Activated naive CD4-positive, alpha-beta T cell treated with anti-CD3 and anti-CD28 coated beads, Interleukin-2, amount 50 U/mL, for 72 hours (primary cell): Measurements from ENCODE around the gene RCOR3. TPM values are rescaled to one million over a fixed set of nuclear protein-coding genes. Genes with fewer than 3 reads are reported as not detected.
"Not testable (repeated sequence)": the region's sequence is repeated elsewhere in the genome, so short reads cannot be mapped to it uniquely, and the experiment has no call there.

Source experiments
- ATAC-seq, 2 donors: fragments of 150-1000 bp; cut with Tn5 transposase; 2 replicates each; pipeline ENCODE4 v1.10.0; 2021; ENCODE audit warnings: mild to moderate bottlenecking in 2 of 2, moderate library complexity in 2 of 2
- DNase-seq, 2 donors: peaks; one replicate each; pipeline ENCODE4 v3.0.0; 2021 to 2022; ENCODE audit warnings: low spot score in 2 of 2
- H3K27ac Mint-ChIP-seq, 2 donors: one replicate each; pipeline ENCODE4 v1.8.0; 2022; ENCODE audit warnings: mild to moderate bottlenecking in 2 of 2, mixed read lengths in 2 of 2
- H3K36me3 Mint-ChIP-seq, 2 donors: one replicate each; pipeline ENCODE4 v1.8.0; 2022; ENCODE audit warnings: mixed read lengths in 2 of 2
- H3K9me3 Mint-ChIP-seq, 2 donors: one replicate each; pipeline ENCODE4 v1.8.0; 2022; ENCODE audit warnings: mixed read lengths in 2 of 2
- total RNA-seq, 2 donors: library from RNA; stranded (reverse); gene quantifications; one replicate each; pipeline ENCODE4 v1.2.3, GENCODE V29; 2022

Gene RCOR3
- total RNA-seq, 2 donors from 2014 or later, result 42.9 to 62.1 TPM

DNA sequence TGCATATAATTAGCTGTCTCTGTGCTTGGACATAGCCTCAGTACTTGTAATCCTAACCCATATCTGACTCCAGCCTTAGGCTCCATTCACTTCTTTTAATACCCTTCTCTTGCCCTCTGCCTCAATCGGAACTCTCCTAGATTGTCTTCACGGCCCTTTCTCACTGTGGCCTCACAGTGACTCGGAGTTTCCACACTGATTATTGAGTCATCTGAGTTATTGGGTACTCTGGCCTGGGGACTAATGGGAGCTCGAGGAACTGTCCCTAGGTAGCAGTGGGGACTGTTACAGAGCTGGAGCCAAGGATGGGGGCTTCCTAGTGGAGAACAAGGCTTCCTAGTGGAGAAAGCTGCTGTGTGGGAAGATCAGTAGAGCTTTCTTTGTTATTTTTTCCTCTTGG, 84.4 kb downstream of the RCOR3 start:
- Mint-ChIP-seq H3K9me3 (no peaks in the 10 kb centered on the region), H3K27ac (peak overlapping the region in 1 of 2 donors; percentile 15), H3K36me3 (no peaks in the 10 kb centered on the region)
- DNase-seq, result no peak
- peak in 1 of 2 donors; percentile 34 for ATAC-seq

DNA sequence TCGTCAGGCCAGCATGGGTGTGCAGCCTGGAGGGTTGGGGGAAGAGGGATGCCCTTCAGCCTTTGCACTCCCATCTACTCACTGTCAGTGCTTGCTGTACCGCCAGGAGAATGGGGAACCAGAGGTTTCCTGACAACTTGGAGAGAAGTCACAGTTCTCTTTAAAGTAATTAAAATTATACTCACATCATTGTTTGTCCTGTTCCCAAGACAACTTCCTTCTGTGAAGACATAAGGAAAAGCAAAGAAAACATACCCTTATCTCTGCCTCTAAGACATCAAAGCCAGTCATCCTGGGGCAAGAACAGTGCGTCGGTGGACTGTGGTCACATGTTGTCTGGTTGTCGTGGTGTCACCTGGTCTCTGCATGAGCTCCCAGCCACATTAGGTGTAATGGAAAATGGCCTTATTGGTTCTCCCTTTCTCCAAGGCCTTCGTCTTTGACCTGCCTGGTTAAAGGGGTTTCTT, 85.0 kb downstream of the RCOR3 start:
- no peaks in the 10 kb centered on the region for H3K9me3 Mint-ChIP-seq
- ATAC-seq (no peak), DNase-seq (no peak)
- H3K36me3 Mint-ChIP-seq, result peaks cover 0 to 3% of the 10 kb centered on the region in 2 donors
- peak overlapping the region in 1 of 2 donors; percentile 15 for H3K27ac Mint-ChIP-seq

DNA sequence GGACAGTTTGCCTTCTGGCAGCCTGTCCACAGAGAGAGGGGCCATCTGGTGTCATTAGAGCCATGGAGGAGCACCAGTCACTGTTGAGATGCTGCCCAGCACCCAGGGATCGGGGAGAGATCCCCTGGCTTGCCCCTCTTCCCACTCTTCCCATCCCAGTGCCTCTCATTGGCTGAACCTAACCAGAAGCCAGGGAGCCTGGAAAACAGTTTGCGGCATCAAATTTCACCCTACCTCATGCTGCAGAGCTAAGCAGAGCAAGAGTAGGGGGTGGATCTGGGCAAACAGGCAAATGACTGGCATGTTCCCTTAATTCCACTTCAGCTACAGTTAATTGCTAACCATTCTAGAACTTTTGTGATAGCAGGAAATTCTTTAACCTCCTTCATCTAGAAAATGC, 86.6 kb downstream of the RCOR3 start:
- H3K36me3 Mint-ChIP-seq, result peaks cover 0 to 17% of the 10 kb centered on the region in 2 donors
- H3K9me3 Mint-ChIP-seq, result no peaks in the 10 kb centered on the region
- H3K27ac Mint-ChIP-seq, result no peak overlapping the region
- ATAC-seq, result no peak
- DNase-seq, result no peak

DNA sequence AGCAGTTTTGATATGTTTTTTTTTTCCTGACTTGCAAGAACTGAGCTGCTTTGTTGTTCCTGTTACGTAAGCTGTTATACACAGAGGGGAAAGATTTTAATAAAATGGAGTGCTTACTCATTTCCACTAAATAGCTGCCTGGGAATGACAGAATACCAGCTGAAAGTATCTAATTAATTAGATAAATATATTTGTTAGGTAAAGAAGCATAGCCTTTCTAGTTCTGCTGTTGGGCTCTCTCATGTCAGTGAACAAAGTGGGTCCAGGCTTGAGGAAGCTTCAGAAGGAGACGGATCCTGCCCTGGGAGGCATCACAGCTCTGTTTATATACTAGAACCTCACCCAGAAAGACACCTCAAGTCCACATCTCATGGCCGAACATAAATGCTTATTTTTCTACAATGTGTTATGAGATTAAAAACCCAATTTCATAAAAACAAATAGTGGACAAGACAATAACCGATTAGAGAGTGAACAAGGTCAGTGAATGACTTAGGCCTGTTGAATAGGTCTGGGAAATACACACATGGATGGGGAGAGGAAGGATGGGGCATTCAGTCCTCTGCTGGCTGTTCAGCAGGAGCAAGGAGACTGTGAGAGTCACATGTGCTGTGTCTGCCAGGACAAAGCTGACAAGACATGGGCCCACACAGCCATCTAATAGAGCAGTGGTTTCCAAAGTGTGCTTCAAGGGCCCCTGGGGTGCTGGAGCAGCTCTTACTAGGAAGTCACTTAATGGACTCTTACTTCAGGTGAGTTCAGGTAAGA, 88.1 kb downstream of the RCOR3 start:
- H3K36me3 Mint-ChIP-seq, result peaks cover 0 to 30% of the 10 kb centered on the region in 2 donors
- ATAC-seq (no peak), DNase-seq (no peak)
- H3K27ac Mint-ChIP-seq, result peak overlapping the region in 1 of 2 donors; percentile 62
- peaks cover 8 to 12% of the 10 kb centered on the region in 2 donors for H3K9me3 Mint-ChIP-seq

DNA sequence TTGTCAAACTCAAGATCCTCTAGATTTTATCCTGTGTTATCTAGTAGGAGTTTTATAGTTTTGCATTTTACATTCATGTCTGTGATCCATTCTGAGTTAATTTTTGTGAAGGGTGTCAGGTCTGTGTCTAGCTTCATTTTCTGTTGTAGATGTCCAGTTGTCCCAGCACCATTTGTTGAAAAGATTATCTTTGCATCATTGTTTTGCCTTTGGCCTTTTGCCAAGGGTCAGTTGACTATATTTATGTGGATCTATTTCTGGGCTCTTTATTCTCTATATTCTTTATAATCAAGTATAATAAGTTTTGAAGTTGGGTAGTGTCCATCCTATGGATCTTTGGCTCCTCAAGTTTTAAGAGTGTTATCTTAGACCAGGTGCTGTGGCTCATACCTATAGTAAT, 89.4 kb downstream of the RCOR3 start:
- Mint-ChIP-seq H3K36me3 (peaks cover 0 to 39% of the 10 kb centered on the region in 2 donors), H3K27ac (peak overlapping the region in 1 of 2 donors; percentile 30), H3K9me3 (peaks cover 8 to 12% of the 10 kb centered on the region in 2 donors)
- no peak for ATAC-seq
- DNase-seq, result no peak

DNA sequence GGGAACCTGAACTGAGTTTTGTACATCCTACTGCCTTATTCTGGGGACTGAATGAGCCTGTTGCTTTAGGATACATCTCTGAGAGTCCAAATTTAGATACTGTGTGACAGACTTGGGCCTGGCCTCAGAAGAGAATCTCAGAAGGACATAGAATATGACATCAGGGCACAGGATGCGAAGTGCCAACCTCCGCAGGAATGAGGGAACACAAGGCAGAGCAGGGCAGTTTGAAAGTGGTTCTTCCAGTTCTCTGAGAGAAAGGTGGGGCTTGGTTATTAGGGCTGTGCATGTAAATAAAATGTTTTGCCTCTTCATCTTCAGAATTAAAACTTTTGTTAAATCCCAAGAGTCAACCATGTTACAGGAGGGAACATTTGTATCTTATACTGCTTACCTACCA, 90.6 kb downstream of the RCOR3 start:
- no peak for ATAC-seq
- peak overlapping the region in 1 of 2 donors; percentile 35 for H3K27ac Mint-ChIP-seq

DNA sequence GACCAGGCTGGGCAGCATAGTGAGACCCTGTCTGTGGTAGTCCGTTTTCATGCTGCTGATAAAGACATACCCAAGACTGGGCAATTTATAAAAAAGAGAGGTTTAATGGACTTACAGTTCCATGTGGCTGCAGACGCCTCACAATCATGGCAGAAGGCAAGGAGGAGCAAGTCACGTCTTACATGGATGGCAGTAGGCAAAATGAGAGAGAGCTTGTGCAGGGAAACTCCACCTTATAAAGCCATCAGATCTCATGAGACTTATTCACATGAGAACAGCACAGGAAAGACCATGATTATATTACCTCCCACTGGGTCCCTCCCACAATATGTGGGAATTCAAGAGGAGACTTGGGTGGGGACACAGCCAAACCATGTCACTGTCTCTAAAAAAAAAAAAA, 92.9 kb downstream of the RCOR3 start:
- DNase-seq, ATAC-seq: not testable (repeated sequence)
- H3K27ac Mint-ChIP-seq, result peak overlapping the region; percentile 34 to 40
- H3K9me3 Mint-ChIP-seq, result peaks cover 8 to 12% of the 10 kb centered on the region in 2 donors
- H3K36me3 Mint-ChIP-seq, result peaks cover 0 to 55% of the 10 kb centered on the region in 2 donors

More for the DNA sequence above, 90.6 kb downstream of the RCOR3 start:
- Mint-ChIP-seq H3K9me3 (peaks cover 8 to 12% of the 10 kb centered on the region in 2 donors), H3K36me3 (peaks cover 0 to 41% of the 10 kb centered on the region in 2 donors)
- DNase-seq, result no peak

DNA sequence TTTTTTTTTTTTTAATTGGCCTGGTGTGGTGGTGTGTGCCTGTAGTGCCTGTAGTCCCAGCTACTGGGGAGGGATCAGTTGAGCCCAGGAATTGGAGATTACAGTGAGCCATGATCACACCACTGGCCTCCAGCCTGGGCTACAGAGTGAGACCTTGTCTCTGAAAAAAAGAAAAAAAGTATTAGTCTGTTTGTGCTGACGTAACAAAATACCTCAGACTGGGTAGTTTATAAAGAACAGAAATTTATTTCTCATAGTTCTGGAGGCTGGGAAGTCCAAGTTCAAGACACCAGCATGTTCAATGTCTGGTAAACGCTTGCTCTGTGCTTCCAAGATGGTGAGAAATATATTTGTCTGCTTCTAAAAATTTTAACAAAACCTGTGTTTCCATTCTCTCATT, 93.3 kb downstream of the RCOR3 start:
- peaks cover 8 to 12% of the 10 kb centered on the region in 2 donors for H3K9me3 Mint-ChIP-seq
- peaks cover 0 to 55% of the 10 kb centered on the region in 2 donors for H3K36me3 Mint-ChIP-seq
- peak overlapping the region in 1 of 2 donors; percentile 70 for H3K27ac Mint-ChIP-seq
- ATAC-seq (no peak), DNase-seq (no peak)

DNA sequence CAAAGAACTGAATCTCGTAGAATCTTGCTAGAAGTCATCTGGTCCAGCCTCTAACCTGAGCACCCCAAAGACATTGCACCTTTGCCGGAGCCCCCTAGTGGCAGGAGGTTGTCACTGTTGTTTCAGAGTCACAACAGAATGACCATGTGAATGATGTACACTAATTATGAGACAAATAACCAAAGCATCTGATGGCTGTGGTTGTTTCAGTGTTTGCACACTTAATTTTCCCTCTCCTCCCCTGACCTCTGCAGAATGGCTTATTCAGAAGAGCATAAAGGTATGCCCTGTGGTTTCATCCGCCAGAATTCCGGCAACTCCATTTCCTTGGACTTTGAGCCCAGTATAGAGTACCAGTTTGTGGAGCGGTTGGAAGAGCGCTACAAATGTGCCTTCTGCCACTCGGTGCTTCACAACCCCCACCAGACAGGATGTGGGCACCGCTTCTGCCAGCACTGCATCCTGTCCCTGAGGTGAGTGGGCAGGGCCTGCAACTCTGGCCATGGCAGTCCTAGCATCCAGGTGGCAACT, 93.9 kb downstream of the RCOR3 start:
- peaks cover 0 to 55% of the 10 kb centered on the region in 2 donors for H3K36me3 Mint-ChIP-seq
- DNase-seq, result peak in 1 of 2 donors; percentile 53
- ATAC-seq, result peak; percentile 70 to 73
- H3K9me3 Mint-ChIP-seq, result peaks cover 8 to 12% of the 10 kb centered on the region in 2 donors
- H3K27ac Mint-ChIP-seq, result peak overlapping the region; percentile 70 to 91

DNA sequence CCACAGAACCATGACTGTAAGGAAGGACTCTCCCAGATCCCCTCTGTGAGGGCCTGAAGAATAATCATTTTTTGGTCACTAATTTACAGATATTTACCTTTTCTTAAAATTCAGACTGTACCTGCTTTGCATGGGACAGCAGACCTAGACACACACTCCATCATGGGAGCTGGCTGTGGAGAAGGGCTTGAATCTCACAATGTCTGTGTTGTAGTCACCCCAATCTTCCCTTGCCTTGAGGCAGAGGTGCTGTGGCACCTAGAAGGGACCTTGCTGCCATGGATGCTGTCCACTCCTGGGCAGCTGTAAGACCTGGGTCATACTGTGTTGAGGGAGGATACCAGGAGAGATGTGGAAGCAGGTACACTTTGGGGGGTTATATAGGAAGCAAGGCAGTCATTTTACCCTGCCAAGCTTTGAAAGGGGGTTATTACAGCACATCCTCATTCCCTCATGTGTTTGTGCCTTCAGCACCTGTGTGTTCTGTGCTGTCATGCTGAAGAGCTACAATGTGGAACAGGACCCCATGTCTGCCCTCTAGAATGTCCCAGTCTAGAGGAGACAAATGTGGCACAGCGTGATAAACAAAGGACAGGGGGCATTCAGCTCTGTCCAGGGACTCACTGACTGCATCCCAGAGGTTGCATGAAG, 94.5 kb downstream of the RCOR3 start:
- peaks cover 0 to 55% of the 10 kb centered on the region in 2 donors for H3K36me3 Mint-ChIP-seq
- ATAC-seq, result no peak
- peaks cover 8 to 12% of the 10 kb centered on the region in 2 donors for H3K9me3 Mint-ChIP-seq

DNA sequence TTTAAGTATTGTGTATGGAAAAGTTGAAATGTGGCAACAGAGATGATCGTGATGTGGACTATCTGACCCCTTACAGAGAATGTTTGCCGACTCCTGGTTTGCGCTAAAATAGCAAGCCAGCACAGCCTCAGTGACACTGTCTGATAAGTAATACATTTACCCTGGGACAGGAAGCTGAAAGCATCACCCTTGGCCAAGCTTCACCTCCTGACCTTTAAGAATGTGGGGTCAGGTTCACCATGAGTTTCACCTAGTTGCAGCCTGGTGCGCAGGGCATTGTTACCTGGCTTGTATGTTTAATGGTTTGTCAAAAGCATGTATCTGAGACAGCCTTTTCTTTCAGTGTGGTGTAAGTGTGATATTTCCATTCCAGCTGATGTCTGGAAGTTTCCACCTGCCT, 96.7 kb downstream of the RCOR3 start:
- peaks cover 8 to 12% of the 10 kb centered on the region in 2 donors for H3K9me3 Mint-ChIP-seq
- peaks cover 9 to 38% of the 10 kb centered on the region in 2 donors for H3K36me3 Mint-ChIP-seq
- no peak for DNase-seq
- ATAC-seq, result peak; percentile 45 to 55
- H3K27ac Mint-ChIP-seq, result no peak overlapping the region

More for the DNA sequence above, 94.5 kb downstream of the RCOR3 start:
- peak overlapping the region; percentile 70 to 91 for H3K27ac Mint-ChIP-seq
- DNase-seq, result no peak

DNA sequence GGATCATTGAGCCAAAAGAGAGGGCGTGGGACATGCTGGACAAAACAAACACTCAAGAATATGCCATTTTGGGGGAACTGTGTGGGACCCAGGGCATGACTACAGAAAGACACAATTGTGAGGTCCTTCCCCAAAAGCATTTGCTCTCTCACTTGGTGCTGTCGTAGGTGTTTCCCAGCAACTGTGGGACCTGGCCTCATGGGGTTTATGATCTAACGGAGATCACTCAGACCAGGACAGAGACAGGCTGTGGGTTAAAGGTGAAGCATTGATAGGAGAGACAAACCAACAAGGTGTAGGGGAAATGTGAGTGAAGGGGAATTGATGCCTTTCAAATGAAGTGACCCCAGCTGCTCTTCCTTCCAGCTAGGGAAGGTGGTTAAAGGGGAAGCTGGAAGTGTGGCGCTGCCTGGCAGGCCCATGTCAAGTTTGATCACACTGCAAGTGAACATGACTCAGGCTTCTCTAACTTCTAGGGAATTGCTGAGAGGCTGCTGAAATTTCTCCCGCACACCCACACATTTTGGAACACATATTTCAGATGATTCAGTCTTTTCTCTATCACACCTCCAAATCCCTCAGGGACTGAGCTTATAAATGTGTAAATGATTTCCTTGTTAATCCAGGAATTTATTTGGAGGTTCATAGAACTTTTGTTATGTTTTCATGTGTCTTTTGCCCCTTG, 97.7 kb downstream of the RCOR3 start:
- no peak for DNase-seq
- H3K9me3 Mint-ChIP-seq, result peaks cover 2 to 4% of the 10 kb centered on the region in 2 donors
- H3K36me3 Mint-ChIP-seq, result peaks cover 9 to 29% of the 10 kb centered on the region in 2 donors
- ATAC-seq, result peak in 1 of 2 donors; percentile 57
- H3K27ac Mint-ChIP-seq, result peak overlapping the region in 1 of 2 donors; percentile 61

DNA sequence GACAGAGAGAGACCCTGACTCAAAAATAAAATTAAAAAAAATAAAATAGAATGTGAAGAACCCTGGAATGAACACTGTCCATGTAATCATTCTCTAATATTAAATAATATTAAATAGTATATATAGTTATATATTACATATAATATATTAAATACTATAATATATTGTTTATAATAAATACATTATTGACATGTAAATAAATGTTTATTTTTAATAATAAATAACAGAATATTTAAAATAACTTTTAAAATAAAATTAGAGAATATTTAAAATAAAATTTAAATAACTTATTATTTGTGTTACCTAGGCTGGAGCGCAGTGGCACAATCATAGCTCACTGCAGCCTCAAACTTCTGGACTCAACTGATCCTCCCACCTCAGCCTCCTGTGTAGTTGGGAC, 99.5 kb downstream of the RCOR3 start:
- Mint-ChIP-seq H3K36me3 (peaks cover 9 to 14% of the 10 kb centered on the region in 2 donors), H3K27ac (no peak overlapping the region), H3K9me3 (no peaks in the 10 kb centered on the region)
- DNase-seq (no peak), ATAC-seq (no peak)

DNA sequence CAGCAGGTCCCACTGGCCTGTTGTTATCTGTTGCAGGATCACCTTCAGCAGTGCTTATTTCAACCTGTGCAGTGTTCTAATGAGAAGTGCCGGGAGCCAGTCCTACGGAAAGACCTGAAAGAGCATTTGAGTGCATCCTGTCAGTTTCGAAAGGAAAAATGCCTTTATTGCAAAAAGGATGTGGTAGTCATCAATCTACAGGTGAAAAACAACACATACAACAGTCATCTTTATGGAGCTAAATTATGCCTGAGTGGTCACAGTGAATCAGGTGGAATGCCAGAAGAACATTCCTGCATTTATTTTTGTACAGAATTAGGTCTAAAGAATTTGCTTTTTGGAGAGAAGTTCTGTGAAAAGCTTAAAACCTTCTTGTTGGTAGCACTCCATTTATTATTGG, 100.7 kb downstream of the RCOR3 start:
- DNase-seq, result no peak
- H3K9me3 Mint-ChIP-seq, result no peaks in the 10 kb centered on the region
- H3K36me3 Mint-ChIP-seq, result peaks cover 9 to 14% of the 10 kb centered on the region in 2 donors
- no peak for ATAC-seq
- H3K27ac Mint-ChIP-seq, result peak overlapping the region in 1 of 2 donors; percentile 46

DNA sequence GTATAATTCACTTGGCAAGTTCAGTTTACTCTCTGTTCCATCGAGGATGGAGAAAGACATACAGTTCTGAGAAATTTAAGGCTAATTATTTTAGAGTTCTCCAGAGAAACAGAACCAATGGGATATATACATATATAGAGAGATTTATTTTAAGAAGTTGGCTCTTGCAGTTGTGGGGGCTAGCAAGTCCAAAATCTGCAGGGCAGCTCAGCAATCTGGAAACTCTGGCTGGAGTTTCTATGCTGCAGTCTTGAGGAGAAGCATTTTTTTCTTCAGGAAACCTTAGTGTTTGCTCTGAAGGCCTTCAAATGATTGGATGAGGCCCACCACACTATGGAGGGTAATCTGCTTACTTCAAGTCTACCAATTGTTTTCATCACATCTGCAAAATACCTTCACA, 102.0 kb downstream of the RCOR3 start:
- H3K27ac Mint-ChIP-seq, result peak overlapping the region in 1 of 2 donors; percentile 86
- DNase-seq (no peak), ATAC-seq (no peak)
- peaks cover 6 to 12% of the 10 kb centered on the region in 2 donors for H3K36me3 Mint-ChIP-seq
- no peaks in the 10 kb centered on the region for H3K9me3 Mint-ChIP-seq
